HCT116 (cell line): ENCODE measurements around the gene WNK2. TPM values are rescaled to one million over a fixed set of nuclear protein-coding genes. Genes with fewer than 3 reads are reported as not detected.

Experiments used
- ATAC-seq: fragments of 200-7000 bp; cut with Tn5 transposase; 2 replicates; pipeline ENCODE4 v1.9.1; 2020; ENCODE audit warnings: mild to moderate bottlenecking, moderate library complexity
- BruUV-seq: library from RNA; stranded (reverse); fragments of 400-500 nt; replicated peaks from 2 replicates; lab custom pipeline; 2021; lab: Mats Ljungman, UMichigan
- CTCF ChIA-PET: fragments of 300-600 bp; sonication (Branson Sonifier 250); formaldehyde crosslinking; loops from one replicate; lab custom pipeline; 2021; ENCODE audit warnings: antibody characterized with exemption; lab: Charles Lee
- POLR2A ChIA-PET: fragments of 300-600, 350-600 bp; sonication (Branson Sonifier 250); formaldehyde crosslinking; loops from one replicate; lab custom pipeline; 2021; ENCODE audit warnings: antibody characterized with exemption; lab: Charles Lee
- RAD21 ChIA-PET, 2 experiments: fragments of 300-600 bp; sonication (Branson Sonifier 250); formaldehyde crosslinking; loops; one replicate each; lab custom pipeline; 2023; ENCODE audit warnings: low total read pairs in 2 of 2; ENCODE audit not compliant: uncharacterized antibody in 2 of 2, unreplicated experiment in 2 of 2, low non-redundant PET in 1 of 2; lab: Charles Lee
- DNase-seq: peaks from one replicate; pipeline ENCODE4 v3.0.0-alpha.2; 2010; ENCODE audit warnings: low read depth, low spot score
- H2AFZ ChIP-seq: fragments of 200-600 bp; shearing (Covaris generic), sonication (generic); 2 replicates; pipeline ENCODE4 v1.6.1; 2017; ENCODE audit warnings: low read depth, mixed run types, mixed read lengths, antibody characterized with exemption, low read length; ENCODE audit not compliant: poor library complexity, severe bottlenecking
- H3K27ac ChIP-seq: 2 replicates; pipeline ENCODE4 v1.5.1; 2012; ENCODE audit warnings: low read depth, low read length
- H3K27me3 ChIP-seq: fragments of 200-600 bp; sonication (generic); 2 replicates; pipeline ENCODE4 v1.6.1; 2016; ENCODE audit warnings: mixed run types, low read length, mixed read lengths; ENCODE audit not compliant: insufficient read depth
- H3K36me3 ChIP-seq, 2 experiments: fragments of 200-500 bp in 1 of 2; fragments of 200-600 bp in 1 of 2; sonication (Bioruptor generic) in 1 of 2; sonication (generic) in 1 of 2; 2 replicates each; pipeline versions ENCODE4 v1.5.1 to v1.6.1; 2014 to 2016; ENCODE audit warnings: low read length in 2 of 2, inconsistent platforms in 1 of 2, mixed read lengths in 1 of 2, mixed run types in 1 of 2; ENCODE audit not compliant: insufficient read depth in 2 of 2, control insufficient read depth in 1 of 2
- H3K4me1 ChIP-seq, 2 experiments: fragments of 200-600 bp in 1 of 2; sonication (generic) in 1 of 2; 2 replicates each; pipeline versions ENCODE4 v1.5.1 to v1.6.1; 2012 to 2017; ENCODE audit warnings: low read length in 2 of 2, inconsistent platforms in 1 of 2, mild to moderate bottlenecking in 1 of 2, mixed read lengths in 1 of 2, mixed run types in 1 of 2, moderate library complexity in 1 of 2; ENCODE audit not compliant: insufficient read depth in 2 of 2, control insufficient read depth in 1 of 2
- H3K4me2 ChIP-seq: fragments of 200-600 bp; sonication (generic); 2 replicates; pipeline ENCODE4 v1.6.1; 2017; ENCODE audit warnings: mixed run types, low read length, mixed read lengths
- H3K4me3 ChIP-seq, 2 experiments: fragments of 200-600 bp in 1 of 2; sonication (generic) in 1 of 2; replicated peaks in 1 of 2; 2 replicates each; pipeline ENCODE4 v1.5.1; 2011 to 2016; ENCODE audit warnings: low read length in 2 of 2, control low read depth in 1 of 2, low read depth in 1 of 2, mild to moderate bottlenecking in 1 of 2, mixed read lengths in 1 of 2, mixed run types in 1 of 2
- H3K79me2 ChIP-seq: fragments of 200-600 bp; sonication (generic); 2 replicates; pipeline ENCODE4 v1.6.1; 2017; ENCODE audit warnings: mild to moderate bottlenecking, mixed run types, low read length, moderate library complexity, mixed read lengths; ENCODE audit not compliant: insufficient read depth
- H3K9ac ChIP-seq: fragments of 200-600 bp; sonication (generic); 2 replicates; pipeline ENCODE4 v1.6.1; 2016; ENCODE audit warnings: low read length, mixed read lengths
- H3K9me2 ChIP-seq: fragments of 200-600 bp; sonication (generic), shearing (Covaris generic); 2 replicates; pipeline ENCODE4 v1.6.1; 2017; ENCODE audit warnings: mixed run types, mild to moderate bottlenecking, moderate library complexity; ENCODE audit not compliant: insufficient read depth
- H3K9me3 ChIP-seq, 2 experiments: fragments of 200-500 bp in 1 of 2; fragments of 200-600 bp in 1 of 2; sonication (Bioruptor generic) in 1 of 2; sonication (generic) in 1 of 2; 2 replicates each; pipeline ENCODE4 v1.6.1; 2014 to 2017; ENCODE audit warnings: low read length in 2 of 2, mixed read lengths in 2 of 2, inconsistent platforms in 1 of 2, low read depth in 1 of 2, mild to moderate bottlenecking in 1 of 2, mixed run types in 1 of 2, moderate library complexity in 1 of 2; ENCODE audit not compliant: control insufficient read depth in 1 of 2, insufficient read depth in 1 of 2
- H4K20me1 ChIP-seq: fragments of 200-600 bp; sonication (generic), shearing (Covaris generic); 2 replicates; pipeline ENCODE4 v1.6.1; 2017; ENCODE audit warnings: mixed run types, mild to moderate bottlenecking, moderate library complexity; ENCODE audit not compliant: insufficient read depth
- CBX3 ChIP-seq: IDR thresholded peaks from 2 replicates; pipeline ENCODE4 v1.6.1; 2012; ENCODE audit warnings: low read depth
- CEBPB ChIP-seq: IDR thresholded peaks from 2 replicates; pipeline ENCODE4 v1.6.1; 2012; ENCODE audit warnings: low read depth
- CTCF ChIP-seq, 3 experiments: fragments of 200-600 bp in 1 of 3; sonication (generic) in 1 of 3; IDR thresholded peaks in 2 of 3; conservative IDR thresholded peaks in 1 of 3; 2 replicates each; pipeline ENCODE4 v1.5.1; 2012 to 2017; ENCODE audit warnings: low read depth in 2 of 3, low read length in 2 of 3, antibody characterized with exemption in 1 of 3, borderline replicate concordance in 1 of 3, control low read depth in 1 of 3, mild to moderate bottlenecking in 1 of 3, mixed read lengths in 1 of 3, mixed run types in 1 of 3, moderate library complexity in 1 of 3; ENCODE audit not compliant: insufficient read depth in 1 of 3
- JUND ChIP-seq: IDR thresholded peaks from 2 replicates; pipeline ENCODE4 v1.6.1; 2012
- MAX ChIP-seq: IDR thresholded peaks from 2 replicates; pipeline ENCODE4 v1.6.1; 2012
- POLR2A ChIP-seq: IDR thresholded peaks from 2 replicates; pipeline ENCODE4 v1.7.0; 2011; ENCODE audit warnings: borderline replicate concordance; ENCODE audit not compliant: insufficient read depth, insufficient read length; ENCODE audit errors: extremely low read depth
- POLR2AphosphoS5 ChIP-seq: IDR thresholded peaks from 2 replicates; pipeline ENCODE4 v1.6.1; 2011; ENCODE audit warnings: mild to moderate bottlenecking, low read depth, low read length, moderate library complexity
- RAD21 ChIP-seq: IDR thresholded peaks from 2 replicates; pipeline ENCODE4 v1.6.1; 2012; ENCODE audit warnings: low read depth, mild to moderate bottlenecking
- REST ChIP-seq: IDR thresholded peaks from 2 replicates; pipeline ENCODE4 v1.6.1; 2012; ENCODE audit warnings: low read depth
- SIN3A ChIP-seq: IDR thresholded peaks from 2 replicates; pipeline ENCODE4 v1.6.1; 2012; ENCODE audit warnings: low read depth
- TCF7L2 ChIP-seq: IDR thresholded peaks from 2 replicates; pipeline ENCODE4 v1.7.0; 2011; ENCODE audit warnings: borderline replicate concordance, inconsistent platforms; ENCODE audit not compliant: insufficient read depth, insufficient read length; ENCODE audit errors: extremely low read depth
- YY1 ChIP-seq: IDR thresholded peaks from 2 replicates; pipeline ENCODE4 v1.6.1; 2011; ENCODE audit warnings: low read length, low read depth, moderate library complexity, mild to moderate bottlenecking; ENCODE audit not compliant: insufficient replicate concordance; ENCODE audit errors: extremely low read depth
- ZBTB33 ChIP-seq: IDR thresholded peaks from 2 replicates; pipeline ENCODE4 v1.6.1; 2011; ENCODE audit warnings: mild to moderate bottlenecking, low read length, moderate library complexity; ENCODE audit not compliant: insufficient replicate concordance; ENCODE audit errors: extremely low read depth
- ZFX ChIP-seq: fragments of 450-650 bp; IDR thresholded peaks from 2 replicates; pipeline ENCODE4 v1.6.1; 2017
- ZNF274 ChIP-seq: fragments of 200-500 bp; sonication (Bioruptor generic); IDR thresholded peaks from 2 replicates; pipeline ENCODE4 v1.6.1; 2014; ENCODE audit warnings: mild to moderate bottlenecking, low read depth, low read length, inconsistent platforms
- intact Hi-C: fragments of 100-400 bp; cut with micrococcal nuclease; formaldehyde crosslinking; loops from 2 replicates; pipeline ENCODE4 v1.10.0; 2022
- total RNA-seq: library from RNA; stranded (reverse); gene quantifications from one replicate; pipeline ENCODE4 v1.2.1, GENCODE V29; 2021; ENCODE audit not compliant: unreplicated experiment

WNK2 gene
- total RNA-seq, 1 experiment from 2014 or later = 24.4 TPM

- no peaks in the 10 kb centered on the region for H3K9me2 ChIP-seq
- H3K4me2 ChIP-seq = no peak overlapping the region
- no TSS peak for BruUV-seq
- H3K4me3 ChIP-seq = no peak overlapping the region
- no peak overlapping the region for H2AFZ ChIP-seq
- no peak overlapping the region for H3K9ac ChIP-seq
- no peaks in the 10 kb centered on the region for H3K36me3 ChIP-seq
- H3K27ac ChIP-seq = no peak overlapping the region
- ChIA-PET RAD21 (no interaction called here), POLR2A (no interaction called here), CTCF (no interaction called here)
- no peak for DNase-seq
- no peak for ATAC-seq
- TF ChIP-seq ZFX (no peak), TCF7L2 (no peak), MAX (no peak), ZNF274 (no peak), CTCF (IDR thresholded peaks at IDR 0.05 in 2 of 3, conservative IDR thresholded peaks at IDR 0.05 in 1 of 3; ENCODE audit: borderline replicate concordance in 1 of 3, insufficient read depth in 1 of 3, low read depth in 2 of 3, low read length in 2 of 3) (no peak), ZBTB33 (no peak), CEBPB (no peak), YY1 (no peak), POLR2AphosphoS5 (no peak), JUND (no peak), CBX3 (no peak), RAD21 (no peak), POLR2A (no peak), REST (no peak), SIN3A (no peak)
- H4K20me1 ChIP-seq = no peaks in the 10 kb centered on the region
- intact Hi-C loops = no loop called here
- H3K9me3 ChIP-seq = no peaks in the 10 kb centered on the region
- H3K4me1 ChIP-seq = no peaks in the 10 kb centered on the region
- H3K79me2 ChIP-seq = no peaks in the 10 kb centered on the region
- no peaks in the 10 kb centered on the region for H3K27me3 ChIP-seq
These were observed 10.4 kb upstream of the WNK2 start for GRCh38 chr9:93173365-93174051.
